GM18873 (cell line): ENCODE measurements around the gene CLSTN2.

Source experiments
- ATAC-seq: cut with Tn5 transposase; IDR thresholded peaks from one replicate; pipeline ENCODE4 v1.9.1; 2021; ENCODE audit warnings: mild to moderate bottlenecking, moderate library complexity, moderate number of reproducible peaks; ENCODE audit not compliant: unreplicated experiment, low FRiP score

The CLSTN2 gene

DNA sequence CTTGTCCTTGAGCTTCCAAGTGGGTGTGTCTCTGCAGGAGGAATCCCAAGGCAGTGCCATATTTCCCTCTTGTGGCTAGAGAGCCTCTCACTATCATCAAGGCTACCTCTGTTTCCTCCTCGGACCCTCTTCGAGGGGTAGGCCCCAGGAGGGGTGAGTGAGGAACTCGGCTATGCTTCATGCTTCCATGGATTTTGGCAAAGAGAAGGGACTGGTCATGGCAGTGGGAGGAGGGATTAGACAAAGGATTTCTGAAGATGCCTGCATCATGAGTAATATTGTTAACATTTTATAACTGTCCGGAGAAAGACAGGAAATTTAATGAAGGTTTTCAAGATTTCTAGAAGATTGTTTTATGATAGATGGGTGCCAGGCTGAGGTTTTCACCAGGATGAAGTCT lies 241.5 kb downstream of the CLSTN2 start:
- ATAC-seq: no peak

DNA sequence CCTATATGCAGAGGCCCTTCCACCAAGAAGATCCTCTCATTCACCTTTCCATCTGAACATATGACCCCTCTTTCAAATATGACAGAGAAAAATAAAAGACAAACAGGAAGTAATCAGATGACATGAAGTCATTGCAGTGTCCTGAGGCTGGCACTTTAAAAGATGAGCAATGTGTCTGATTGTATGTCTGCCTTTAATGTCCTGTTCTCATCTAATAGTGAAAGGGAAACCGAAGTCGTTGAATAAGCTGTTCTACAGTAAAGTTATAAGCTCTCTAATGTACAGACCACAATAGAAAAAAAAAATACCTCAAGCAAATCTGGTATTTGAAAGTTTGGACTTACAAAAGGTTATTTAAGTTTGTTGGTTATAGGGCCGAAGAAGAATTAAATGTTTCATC lies 243.0 kb downstream of the CLSTN2 start:
- ATAC-seq: no peak

GRCh38 chr3:140178482-140178881 lies 243.5 kb downstream of the CLSTN2 start:
- ATAC-seq: no peak

- ATAC-seq: no peak
These were observed 245.6 kb downstream of the CLSTN2 start for GRCh38 chr3:140180603-140181002.

DNA sequence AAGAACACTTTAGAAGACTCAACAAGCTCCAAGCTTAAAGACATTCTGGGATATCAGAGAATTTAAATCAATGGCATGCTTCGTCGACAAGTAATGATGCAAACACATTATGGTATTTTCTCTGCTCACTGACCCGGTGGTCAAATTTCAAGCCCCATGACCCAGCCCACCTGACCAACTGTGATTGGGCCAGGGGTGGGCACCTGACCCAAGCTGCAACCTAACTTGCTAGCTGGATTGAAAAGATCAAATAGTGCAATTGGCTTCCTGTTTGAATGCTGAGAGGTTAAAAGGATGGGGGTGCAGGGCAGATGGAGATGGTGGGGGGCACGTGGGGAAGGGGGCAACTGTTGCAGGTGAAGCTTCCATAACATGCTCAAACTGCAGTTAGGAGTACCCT lies 250.4 kb downstream of the CLSTN2 start:
- no peak for ATAC-seq

DNA sequence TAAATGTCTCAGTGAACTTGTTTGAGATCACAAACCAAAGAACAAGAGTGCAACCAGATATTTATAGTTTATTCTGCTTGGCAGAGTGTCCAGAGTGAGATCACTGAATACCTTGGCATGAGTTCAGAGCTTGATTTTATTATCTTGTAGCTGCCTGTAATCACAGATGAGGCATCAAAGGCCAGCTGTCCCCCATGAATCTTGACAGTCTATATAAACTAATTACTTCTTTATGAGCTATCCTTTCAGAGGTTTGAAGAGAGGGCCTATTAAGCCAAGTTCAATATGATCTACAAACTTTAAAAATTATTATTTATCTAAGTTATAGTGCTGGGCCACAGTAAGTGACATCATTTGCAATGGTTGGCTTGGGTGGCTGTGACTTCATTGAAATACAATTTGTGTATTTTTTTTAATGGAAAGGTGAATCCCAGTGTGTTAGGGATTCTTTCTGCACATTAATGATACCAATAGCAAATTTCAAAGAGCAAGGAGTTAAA lies 251.5 kb downstream of the CLSTN2 start:
- no peak for ATAC-seq

DNA sequence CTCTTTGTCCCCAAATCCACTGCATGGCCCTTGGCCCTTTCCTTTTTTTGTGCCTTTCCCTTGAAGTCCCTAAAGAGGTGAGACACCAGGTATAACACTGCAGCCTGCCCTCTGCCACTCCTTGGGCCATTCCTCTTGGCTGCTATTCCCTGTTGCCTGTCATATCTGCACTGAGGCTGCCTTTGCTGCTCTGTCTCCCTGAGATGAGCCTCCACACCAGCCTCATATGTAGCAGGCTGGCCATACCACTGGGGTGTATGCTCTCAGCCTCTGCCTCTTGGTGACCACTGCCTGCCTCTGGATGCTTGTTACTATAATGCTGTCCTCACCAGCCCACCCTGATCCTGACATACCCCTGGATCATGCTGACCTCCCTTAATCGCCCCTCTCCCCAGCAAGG lies 252.0 kb downstream of the CLSTN2 start:
- no peak for ATAC-seq

DNA sequence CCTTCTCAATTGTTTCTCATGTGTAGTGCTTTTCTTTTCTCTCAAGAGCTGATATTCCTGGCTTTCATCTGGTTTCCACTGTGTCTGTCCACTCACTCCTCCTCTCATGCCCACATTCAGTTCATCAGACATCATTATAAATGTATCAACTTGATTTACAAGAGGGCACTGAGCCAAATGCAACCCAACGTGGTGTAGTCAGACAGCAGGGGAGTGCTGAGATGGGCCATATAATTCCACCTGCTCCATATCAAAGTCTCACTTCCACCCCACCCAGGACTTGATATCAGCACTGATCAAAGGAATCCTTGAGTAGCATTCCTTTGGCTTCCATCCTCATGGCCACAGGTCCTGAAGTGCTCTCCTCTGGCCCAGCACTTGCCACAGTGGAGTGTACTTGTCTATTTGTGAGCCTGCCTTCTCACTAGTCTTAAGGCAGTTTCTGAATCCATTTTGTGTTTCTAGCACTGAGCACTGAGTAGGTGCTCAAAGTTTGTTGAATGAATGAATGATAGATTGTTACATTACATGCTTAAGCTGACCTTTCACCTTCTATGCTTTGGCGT lies 252.8 kb downstream of the CLSTN2 start:
- no peak for ATAC-seq

- ATAC-seq: no peak
These were observed 253.3 kb downstream of the CLSTN2 start for GRCh38 chr3:140188285-140188684.

GRCh38 chr3:140189267-140189666 lies 254.3 kb downstream of the CLSTN2 start:
- ATAC-seq: no peak

DNA sequence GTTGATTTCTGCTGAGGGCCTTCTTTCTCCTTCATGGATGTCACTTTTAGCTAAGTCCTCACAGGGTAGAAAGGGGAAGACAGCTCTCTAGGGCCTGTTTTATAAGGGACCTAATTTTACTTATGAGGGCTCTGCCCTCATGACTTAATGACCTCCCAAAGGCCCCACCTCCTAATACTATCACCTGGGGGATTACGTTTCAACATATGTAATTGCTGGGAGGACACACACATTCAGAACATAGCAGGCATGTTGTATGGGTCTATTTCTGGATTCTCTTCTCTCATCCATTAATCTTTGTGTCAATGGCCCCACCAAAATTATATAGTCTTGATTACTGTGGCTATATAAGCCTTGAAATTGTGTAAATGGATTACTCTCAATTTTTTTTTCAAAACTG lies 255.0 kb downstream of the CLSTN2 start:
- no peak for ATAC-seq

DNA sequence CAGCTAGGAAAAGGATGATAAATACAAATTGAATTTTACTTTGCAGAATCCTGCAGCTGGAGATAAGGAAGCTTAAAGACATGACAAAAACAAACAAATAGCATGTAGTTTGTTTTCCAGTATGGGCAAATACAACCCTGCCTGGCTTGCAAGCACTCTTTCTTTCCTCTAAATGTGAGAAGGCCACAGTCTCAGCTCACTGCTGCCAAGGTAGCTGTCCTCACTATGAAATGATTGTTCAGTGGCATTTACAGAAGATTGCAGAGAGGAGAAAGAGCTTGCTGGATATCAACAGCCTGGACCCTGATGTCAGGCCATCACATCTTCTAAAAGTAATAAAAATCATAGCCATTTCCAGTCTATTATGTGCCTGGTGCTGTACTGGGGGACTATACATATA lies 262.0 kb downstream of the CLSTN2 start:
- no peak for ATAC-seq

DNA sequence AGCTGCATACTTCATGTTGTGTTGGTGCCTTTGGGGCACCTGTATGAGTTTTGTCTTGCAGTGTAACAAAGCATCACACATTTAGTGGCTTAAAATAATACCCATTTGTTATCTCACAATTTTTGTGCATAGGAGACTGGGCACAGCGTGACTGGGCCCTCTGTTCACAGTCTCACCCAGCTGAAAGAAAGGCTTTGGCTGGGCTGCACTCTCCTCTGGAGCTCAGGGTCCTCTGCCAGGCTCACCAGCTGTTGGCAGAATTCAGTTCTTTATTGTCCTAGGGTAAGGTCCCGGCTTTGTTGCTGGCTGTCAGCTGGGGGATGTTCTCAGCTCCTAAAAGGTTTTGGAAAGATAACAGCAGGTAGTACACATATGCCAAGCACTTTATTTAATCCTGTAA lies 263.3 kb downstream of the CLSTN2 start:
- ATAC-seq: no peak

- no peak for ATAC-seq
These were observed 264.0 kb downstream of the CLSTN2 start for GRCh38 chr3:140199008-140199407.

DNA sequence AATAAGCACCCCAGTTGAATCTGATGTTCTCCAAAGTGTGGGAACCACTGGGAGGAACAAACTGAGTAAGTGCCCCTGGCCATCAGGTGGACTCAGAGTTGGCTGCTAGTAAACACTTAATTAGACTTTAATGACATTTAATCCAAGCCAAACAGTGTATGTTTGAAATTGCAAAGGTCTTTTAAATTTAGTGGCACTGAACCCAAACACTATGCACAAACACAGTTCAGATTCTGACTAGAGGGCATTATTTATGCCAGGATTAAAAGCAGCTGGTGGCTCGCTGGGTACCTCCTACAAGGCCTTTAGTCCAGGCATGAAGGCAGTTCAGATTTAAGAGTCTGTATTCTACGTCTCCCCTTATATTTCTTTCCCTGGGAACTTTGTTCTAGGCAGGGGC lies 264.8 kb downstream of the CLSTN2 start:
- ATAC-seq: no peak

DNA sequence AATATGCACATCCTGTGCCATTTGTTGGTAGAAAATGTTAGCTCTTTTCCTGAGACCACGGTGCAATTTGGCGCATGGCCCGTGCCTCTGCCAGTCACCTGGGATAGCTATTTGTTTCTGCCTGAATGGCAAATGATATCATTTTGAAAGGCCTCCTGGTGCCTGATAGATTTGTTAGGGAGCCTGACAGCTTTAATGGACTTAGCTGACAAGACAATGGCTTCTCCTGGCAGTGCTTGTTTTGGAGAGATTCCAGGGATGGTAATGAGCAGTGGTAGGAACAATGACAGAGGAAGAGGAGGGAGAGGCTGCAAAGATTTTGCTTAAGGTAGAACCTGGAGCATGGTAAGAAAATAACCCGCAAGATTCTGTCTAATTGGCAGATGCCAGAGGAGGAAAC lies 268.5 kb downstream of the CLSTN2 start:
- ATAC-seq: no peak

- ATAC-seq: no peak
These were observed 269.4 kb downstream of the CLSTN2 start for GRCh38 chr3:140204271-140204984.

- no peak for ATAC-seq
These were observed 270.6 kb downstream of the CLSTN2 start for GRCh38 chr3:140205598-140205997.

GRCh38 chr3:140206196-140207040 lies 271.4 kb downstream of the CLSTN2 start:
- no peak for ATAC-seq

DNA sequence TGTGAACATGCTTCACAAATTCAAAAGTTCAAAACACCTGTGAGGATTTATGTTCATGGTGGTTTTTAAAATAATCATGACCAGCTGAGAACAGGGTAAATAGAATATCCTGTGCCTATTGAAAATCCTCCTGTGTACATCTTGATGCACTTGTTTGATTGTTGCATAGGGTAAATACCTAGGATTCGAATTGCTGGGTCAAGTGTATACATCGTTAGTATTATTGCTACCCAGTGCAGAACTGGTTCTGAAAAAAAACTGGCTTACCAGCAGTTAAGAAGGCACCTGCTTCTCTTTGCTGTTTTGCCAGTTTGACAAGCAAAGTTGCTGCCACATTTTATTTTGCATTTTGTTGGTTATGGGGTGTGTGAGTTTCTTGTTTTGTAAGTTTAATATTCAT lies 272.6 kb downstream of the CLSTN2 start:
- no peak for ATAC-seq

- no peak for ATAC-seq
These were observed 281.3 kb downstream of the CLSTN2 start for GRCh38 chr3:140216249-140216648.
